NCI-H2081 (cell line): ENCODE measurements around the gene SIX6.
"Not testable (repeated sequence)": the region's sequence is repeated elsewhere in the genome, so short reads cannot be mapped to it uniquely, and the experiment has no call there.

ENCODE experiments used
- DNase-seq, 2 experiments: peaks; one replicate each; lab custom pipeline; 2025; lab: John Stamatoyannopoulos, UW

The SIX6 gene

DNA sequence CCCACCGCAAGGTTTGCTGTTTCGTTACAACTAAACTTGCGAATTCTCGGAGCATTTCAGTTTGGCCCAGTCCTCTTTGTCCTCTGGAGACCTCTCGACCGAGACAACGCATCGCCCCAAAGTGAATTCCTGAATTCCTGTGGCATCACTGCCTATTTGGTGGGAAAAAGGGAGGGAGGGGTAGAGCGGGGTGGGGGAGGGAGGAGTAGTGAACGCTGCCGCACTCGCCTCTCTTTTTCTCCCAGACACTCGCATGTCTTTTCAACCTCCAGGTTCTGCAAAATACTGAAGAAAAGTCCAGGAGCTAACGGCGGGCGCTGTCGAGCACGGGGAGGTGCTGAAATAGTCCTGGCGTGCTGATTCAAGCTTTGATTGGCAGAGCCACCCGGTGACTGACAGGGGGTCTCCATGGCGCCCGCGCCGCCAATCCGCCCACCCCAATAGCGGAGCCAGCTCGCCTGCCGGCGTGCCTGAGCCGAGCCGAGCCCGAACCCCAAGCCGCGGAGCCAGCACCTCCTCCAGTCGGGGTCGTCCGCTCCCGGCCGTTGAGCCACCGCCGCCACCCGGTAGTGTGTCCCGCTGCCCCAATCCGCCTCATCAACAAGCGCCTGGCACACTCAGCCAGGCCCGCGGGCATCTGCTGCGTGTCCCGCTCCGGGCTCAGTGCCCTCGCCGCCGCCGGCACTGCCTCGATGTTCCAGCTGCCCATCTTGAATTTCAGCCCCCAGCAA is at the start of gene SIX6:
Gene SIX6, plus strand, starts transcription at position 440 of the 731 bp plus-strand sequence. Its CDS starts 253 bp downstream, at position 693.
- DNase-seq = peak; percentile 68 to 81

DNA sequence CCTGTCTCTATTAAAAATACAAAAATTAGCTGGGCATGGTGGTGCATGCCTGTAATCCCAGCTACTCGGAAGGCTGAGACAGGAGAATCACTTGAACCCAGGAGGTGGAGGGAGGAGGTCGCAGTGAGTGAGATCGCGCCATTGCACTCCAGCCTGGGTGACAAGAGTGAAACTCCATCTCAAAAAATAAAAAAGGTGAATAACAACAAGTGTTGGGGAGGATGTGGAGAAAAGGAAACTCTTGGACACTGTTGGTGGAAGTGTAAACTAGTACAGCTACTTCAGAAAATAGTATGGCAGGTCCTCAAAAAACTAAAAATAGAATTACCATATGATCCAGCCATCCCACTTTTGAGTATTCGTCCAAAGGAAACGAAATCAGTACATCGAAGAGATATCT is 28.7 kb upstream of the SIX6 start:
- DNase-seq = not testable (repeated sequence)

DNA sequence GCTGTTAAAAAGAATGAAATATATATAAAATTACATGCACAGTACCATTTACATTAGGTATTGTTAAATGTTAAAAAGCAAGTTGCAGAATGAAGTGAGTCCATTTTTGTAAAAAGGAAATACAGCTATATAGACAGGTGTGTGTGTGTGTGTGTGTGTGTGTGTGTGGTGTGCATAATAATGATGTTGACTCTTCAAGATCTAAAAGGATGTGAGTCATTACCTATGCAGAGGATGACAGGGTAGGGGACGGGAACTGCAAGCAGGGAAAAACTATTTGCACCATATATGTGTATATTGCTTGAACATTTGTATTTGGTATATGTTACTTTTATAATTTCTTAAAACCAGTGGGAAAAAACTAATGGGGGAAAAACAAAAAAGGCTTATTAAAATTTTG is 26.2 kb upstream of the SIX6 start:
- peak in 1 of 2 experiments; percentile 69 for DNase-seq

DNA sequence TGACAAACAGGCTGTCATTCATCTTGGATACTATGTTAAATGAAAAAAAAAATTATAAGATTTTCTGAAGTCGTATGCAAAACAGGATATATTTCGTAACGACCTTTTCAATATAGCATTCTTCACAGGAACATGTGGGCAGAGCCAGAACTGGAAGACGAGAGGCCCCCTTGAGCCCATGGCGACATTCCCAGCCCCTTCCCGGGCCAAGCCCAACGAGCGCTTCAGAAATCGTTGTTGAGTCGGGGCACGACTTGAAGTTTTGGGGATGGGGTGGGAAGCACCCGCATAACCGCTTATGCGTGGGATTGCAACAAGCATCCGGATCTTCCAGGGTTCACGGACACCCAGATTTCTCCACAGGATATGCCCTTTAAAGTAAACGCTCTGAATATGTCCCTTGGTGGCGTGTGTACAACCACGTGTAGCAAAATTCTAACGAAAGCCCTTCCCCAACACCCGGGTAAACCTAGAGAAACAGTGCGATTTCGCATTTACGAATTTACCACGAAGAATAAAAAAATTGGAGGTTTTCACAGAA is 23.8 kb upstream of the SIX6 start:
- DNase-seq = no peak

DNA sequence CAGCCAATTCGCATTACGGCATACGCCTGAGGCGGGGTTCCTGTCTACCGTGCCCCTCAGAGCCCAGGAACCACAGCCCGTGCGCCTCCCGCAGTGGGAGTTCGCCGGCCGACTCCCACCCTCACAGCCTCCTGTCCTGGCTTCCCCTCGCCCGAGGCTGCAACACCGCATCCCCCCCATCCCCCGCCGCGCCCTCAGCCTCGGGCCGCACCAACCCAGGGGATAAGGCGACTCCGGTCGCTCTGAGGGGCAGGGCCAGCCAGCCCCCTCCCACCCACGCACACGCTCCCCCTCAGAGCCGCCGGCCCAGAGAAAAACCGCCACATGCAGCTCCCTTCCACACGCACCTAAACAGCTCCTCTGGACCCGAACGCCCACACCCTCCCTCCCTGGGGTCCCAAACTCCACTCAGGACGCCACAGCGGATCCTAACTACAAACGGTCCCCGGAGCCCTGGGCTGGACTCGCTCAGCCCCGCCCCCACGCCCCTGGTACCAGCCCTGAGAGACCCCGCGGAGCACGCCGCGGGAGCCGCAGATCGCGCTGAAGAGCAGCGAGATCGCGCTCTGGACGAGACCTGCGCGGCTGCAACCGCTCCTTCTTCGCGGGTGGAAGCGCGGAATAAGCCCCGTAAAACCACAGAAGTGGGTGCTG is 23.2 kb upstream of the SIX6 start, which contains the start of gene C14orf39:
Gene C14orf39, minus strand, starts transcription at position 466 of the 654 bp plus-strand sequence. CDS start 985 bp downstream, outside the sequence.
- DNase-seq = no peak

DNA sequence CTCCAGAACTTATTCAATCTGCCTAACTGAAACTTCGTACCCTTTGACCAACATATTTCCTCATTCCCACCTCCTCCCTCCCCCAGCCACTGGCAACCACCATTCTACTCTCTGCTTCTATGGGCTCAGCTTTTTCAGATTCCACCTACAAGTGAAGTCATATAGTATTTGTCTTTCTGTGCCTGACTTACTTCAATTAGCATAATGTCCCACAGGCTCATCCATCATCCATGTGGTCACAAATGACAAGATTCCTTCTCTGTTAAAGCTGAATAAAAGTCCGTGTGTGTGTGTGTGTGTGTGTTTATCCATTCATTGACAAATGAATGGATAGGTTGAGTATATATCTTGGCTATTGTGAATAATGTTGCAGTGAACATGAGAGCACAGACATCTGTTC is 21.7 kb upstream of the SIX6 start:
- DNase-seq = peak in 1 of 2 experiments; percentile 21

DNA sequence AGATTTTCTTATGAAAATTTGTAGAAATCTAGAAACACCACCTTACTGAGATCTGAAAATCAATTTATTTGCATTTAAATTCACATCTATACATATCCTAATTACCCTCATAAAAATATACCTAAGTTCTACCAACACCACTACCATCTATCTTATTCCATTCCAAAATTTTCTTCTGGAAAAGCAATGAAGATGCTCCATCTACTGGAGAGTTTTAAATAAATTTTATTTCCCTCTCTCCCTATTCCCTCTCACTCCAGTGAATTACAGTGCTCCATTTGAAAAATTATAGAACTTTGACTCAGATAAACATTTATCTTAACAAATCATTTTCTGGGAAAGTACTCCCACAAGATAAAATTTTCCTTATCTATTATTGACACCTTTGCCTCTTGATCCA is 20.8 kb upstream of the SIX6 start:
- no peak for DNase-seq

DNA sequence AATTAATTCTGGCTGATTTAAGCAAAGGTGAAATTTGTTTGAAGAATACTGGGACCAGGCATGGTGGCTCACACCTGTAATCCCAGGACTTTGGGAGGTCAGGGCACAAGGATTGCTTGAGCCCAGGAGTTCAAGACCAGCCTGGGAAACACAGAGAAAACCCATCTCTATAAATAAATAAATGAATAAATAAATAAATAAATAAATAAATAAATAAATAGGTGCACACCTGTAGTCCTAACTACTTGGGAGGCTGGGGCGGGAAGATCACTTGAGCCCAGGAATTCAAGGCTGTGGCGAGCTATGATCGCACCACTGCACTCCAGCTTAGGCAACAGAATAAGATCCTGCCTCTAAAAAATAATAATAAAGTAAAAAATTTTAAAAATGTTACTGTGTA is 18.7 kb upstream of the SIX6 start:
- no peak for DNase-seq

DNA sequence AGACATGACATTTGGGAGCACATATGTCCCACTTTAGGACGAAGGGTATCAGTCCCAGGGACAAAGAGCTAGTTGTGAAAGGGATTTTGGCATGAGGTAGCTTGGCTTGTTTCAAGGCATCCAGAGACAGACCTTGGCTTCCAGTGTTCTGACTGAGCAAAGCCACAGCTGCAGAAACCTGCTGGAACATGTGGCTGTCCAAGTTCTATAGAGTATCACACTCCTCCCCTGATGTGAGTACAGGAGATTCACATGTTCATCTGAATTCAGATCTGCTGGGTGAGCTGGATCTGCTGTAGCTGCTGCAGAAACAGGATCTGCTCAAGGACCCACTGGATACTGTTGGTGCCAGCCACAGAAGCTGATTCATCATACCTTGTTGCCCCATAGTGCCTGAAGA is 13.0 kb upstream of the SIX6 start:
- DNase-seq = no peak

DNA sequence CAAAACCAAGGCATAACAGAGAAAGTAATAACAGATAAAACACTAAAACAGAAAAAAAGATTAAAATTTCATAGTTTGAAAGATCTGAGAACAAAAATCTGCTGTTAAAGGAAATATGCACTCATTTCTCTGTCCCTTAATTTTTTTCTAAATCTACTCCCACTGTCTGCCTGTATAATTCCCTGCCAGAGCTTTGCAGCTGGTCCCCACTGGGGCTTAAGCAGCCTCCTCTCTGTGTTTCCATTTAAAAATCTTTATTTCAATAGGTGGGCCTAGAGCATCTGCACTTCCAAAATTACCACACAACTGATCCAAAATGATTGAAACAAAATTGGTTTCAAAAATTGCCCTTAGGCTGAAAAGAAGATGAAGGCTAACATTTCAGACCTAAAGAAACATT is 6.4 kb upstream of the SIX6 start:
- no peak for DNase-seq

DNA sequence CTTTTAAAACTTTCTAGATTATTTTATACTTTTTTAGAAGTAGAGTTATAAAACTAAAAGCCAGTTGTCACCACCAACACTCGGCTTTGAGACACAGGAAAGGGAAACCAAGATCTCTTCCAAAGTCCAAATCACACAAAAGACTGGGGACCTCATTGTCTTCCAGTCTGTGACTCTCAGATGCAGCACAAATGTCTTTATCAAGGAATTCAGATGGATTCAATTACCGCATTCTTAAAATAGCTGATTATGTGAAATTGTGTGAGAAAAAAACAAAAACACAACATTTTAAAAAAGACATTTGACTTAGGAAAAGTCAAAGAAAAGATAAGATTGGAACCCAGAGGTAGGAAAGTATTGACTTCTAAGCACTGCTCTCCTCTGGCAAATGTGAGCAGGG is 3.5 kb upstream of the SIX6 start:
- no peak for DNase-seq

DNA sequence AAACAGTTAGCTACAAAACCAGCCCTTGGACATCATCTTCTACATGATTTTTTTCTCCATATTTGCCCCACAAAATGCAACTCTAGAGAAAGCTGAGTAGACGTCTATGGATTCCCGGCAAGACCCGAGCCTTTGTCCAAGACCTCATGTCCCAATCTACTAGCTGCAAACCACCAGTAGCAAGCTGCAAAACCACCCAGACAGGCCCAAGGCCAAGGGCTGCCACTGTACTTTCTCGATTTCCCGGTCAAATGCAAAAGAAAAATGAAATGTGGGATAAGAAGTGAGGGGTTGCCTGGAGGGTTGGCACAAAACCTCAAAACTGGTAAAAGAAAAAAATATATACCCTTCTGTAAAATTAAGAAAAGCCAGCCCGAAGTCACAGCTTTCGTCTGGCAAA is 2.9 kb upstream of the SIX6 start:
- DNase-seq = no peak

DNA sequence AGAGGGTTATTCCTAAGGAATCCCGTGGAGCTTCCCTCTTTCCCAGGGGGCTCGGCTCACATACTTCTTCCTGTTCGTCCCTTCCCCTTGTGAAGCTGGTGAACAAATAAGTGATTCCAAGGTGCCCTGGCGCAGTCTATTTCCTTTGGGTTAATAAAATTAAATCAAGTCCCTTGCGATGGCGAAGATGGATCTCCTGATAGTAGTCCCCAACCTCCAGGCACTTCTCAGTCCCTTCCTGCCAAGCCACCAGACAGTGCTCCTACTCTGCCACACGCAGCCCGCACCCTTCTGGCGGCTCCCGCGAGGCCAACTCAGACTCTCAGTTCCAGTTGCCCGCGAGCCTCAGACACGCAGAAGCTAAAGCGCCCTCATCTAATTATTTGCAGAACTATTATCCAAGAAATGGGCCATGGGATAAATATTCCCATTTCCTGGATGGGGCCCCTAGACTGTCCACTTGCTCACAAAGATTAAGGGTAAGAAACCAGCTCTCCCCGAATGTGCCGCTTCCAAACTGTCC is 2.4 kb upstream of the SIX6 start:
- no peak for DNase-seq

DNA sequence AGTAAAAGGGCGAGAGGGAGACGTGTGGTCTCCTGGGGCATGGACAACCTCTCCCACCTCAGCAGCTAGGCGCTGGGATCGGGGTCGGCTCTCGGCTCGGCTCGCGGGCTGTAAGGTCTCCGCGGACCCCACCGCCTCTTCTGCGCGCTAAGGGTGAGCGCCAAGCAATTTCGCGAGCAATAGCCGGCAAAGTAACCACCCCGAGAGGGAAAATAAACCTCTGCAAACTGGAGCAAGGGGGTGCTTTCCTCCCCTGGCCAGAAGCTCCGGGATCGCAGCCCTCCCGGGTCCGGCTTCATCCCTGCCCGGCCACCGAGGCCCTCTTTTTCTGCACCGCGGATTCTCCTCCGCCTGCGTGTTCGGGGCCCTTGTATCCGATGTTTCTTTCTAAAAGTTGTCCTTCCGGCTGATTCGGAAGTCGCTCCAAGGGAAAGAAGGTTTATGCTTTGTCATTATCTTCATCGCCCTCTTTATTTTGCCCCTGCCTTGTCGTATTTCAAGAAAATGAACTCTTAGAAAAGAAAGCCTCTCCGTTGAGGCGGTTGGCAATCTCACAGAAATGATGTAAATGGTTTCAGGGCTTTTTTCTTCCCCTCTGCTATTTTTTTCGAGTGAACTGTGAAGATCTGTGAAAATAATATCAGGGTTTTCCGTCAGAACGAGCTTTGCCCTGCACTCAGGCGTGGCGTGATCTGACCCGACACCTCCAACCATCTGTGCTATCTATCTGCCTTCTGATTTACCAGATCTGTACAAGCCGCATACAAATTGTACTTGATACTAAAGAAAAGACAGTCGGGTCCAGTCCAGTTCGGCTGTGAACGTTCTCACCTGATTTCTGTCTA is 1.7 kb upstream of the SIX6 start:
- no peak for DNase-seq

DNA sequence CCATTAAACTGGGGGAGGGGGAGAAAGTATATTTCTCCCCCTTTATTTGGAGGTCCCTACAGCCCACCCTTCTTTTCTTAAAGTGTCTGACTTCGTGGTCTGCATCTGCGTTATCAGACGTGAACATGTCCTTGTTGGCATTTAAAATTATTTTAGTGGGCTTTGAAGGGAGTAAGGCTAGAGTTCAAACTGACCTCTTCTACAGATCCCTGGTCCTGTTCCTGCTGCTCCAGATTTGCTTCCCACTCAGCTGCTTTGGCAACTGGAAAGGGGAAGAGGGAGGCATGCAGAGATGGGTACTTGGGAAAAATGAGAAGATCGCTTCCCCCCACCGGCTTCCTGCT is 611 bp upstream of the SIX6 start:
- no peak for DNase-seq

DNA sequence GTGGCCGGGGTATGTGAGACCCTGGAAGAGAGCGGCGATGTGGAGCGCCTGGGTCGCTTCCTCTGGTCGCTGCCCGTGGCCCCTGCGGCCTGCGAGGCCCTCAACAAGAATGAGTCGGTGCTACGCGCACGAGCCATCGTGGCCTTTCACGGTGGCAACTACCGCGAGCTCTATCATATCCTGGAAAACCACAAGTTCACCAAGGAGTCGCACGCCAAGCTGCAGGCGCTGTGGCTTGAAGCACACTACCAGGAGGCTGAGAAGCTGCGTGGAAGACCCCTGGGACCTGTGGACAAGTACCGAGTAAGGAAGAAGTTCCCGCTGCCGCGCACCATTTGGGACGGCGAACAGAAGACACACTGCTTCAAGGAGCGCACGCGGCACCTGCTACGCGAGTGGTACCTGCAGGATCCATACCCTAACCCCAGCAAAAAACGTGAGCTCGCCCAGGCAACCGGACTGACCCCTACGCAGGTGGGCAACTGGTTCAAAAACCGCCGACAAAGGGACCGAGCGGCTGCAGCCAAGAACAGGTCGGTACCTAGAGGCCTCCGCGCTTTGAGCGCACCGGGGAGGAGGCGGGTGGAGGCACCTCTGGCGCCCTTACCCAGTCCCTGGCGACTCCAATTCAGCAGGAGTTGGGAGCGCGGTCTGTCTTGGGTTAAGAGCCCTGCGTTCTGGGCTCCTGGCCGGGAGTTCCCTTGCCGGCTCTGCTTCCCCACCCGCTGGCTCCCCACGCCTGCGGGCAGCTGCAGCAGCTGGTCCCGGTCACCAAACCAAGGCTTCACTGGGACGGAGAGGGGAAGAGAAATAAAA is 700 bp downstream of the SIX6 start:
- DNase-seq = peak; percentile 43 to 53

DNA sequence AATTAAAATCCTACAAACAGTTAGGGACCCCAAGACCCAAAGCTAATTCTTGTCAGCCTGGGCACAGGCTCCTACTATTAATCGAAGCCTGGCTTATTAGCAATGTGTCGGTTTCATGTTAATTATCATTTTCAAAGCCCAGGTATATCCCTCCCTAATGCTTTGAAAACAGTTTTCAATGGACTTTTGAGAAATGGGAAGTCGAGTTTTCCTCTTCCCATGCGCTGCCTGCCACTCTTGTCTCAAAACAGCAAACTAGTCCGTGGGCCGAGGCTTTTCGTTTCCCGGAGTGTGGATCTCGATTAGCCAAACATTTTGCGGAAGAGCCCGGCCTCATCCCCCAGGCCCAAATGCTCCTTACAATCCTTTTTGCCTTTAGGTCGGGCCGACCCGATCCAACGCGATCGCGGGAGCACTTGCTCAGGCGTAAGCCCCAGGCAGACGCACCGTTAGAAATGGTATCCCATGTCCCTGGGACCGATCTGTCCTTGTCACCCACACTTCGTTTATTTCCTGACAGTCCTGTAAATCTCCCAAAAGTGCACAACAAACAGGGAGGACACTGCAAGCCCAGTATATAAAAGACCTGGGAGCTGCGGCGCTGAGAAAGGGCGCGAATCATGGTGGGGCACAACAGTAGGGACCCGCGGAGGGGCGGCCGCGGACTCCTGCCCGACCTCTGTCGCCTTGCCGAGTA is 1.5 kb downstream of the SIX6 start:
- no peak for DNase-seq

DNA sequence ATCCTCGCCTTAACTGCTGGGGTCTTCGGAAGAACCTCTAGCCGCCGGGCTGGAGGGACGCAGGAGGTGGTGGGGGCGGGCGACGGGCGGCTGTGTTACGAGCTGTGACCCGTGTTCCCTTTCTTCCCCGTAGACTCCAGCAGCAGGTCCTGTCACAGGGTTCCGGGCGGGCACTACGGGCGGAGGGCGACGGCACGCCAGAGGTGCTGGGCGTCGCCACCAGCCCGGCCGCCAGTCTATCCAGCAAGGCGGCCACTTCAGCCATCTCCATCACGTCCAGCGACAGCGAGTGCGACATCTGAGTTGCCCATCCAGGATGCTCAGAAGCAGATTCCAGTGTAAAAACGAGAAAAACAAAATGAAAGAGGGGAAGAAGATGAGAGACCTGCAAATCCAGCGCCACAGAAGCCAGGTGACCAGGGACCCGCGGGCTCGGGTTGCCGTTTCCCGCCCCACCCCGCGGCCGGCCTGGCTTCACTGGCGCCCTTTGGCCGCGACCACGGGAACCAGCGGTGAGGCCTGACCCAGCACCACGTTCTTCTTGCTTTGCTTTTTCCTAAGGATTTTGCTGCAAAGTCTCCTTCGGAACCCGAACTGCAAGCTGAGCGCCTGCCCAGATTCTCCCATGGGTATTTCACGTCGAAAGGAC is 2.1 kb downstream of the SIX6 start:
- DNase-seq = no peak

DNA sequence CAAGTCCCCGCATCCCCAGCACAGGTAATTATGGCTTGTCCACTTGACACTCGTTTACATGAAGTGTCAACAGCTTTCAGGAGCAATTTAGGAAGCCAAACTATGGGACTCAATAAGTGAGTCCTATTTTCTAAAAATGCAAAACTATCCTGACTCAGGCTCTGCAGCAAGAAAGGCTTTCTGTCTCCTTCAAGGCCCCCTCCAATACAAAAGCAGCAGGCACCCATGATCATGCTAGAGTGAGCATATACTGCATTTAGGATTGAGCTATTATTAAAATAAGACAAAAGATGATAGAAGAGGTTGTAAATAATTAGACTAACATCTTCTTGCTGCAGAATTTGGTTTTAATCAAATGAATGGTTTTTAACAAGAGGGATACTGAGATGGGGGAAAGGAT is 3.2 kb downstream of the SIX6 start:
- DNase-seq = no peak

DNA sequence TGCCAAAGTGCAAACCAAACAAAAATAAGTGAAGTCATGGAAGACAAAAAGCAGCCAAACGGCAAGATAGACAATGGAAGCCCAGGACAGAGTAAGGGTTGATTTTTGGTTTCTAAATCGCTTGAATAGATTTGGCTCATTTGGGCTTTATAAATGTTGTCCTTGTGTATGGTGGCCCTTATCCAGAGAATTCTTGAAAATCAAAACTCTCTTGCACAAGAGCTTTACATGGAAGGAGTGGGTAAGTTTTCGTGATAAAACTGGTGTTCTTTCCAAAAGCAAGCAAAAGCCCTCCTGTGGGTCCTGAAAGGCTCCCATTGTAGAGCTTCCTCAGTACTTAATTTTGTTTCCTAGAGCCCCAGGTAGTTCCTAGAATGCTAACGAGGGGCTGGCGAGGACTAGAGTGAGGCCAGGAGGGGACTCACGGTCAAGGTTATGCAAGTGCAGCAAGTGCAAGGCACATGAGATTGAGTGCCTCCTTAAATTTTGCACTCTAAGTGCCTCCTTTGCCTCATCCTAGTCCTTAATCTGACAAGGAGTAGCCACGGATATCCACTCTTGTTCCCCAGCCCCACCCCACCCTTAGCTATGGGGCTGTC is 4.1 kb downstream of the SIX6 start:
- no peak for DNase-seq
